Erythroblast (primary cell): ENCODE measurements around the gene GPC6.

Source experiments
- GATA1 ChIP-seq: IDR thresholded peaks from 2 replicates; pipeline ENCODE4 v1.6.1; 2011; ENCODE audit warnings: low read depth, mild to moderate bottlenecking, control low read depth, low read length, moderate library complexity
- POLR2A ChIP-seq: IDR thresholded peaks from 2 replicates; pipeline ENCODE4 v1.6.1; 2011; ENCODE audit warnings: mild to moderate bottlenecking, low read length

DNA sequence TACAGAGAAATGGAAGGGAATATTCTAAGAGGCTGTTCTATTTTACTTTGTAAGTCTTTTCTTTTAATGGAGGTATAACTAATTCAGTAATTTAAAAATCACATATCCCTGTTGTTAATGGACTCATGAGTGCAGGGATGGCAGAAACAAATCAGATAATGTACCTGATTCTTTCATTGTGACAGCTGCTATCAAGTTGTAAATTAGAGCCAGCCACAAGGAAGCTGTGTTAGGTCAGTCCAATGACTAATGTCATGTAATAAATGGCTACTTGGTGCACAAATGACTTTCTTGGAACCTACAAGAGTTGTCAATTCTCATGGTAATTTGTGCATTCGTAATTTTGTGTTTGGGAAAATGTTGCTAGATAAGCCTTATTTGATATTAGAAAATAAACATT is 806.5 kb downstream of the GPC6 start:
- TF ChIP-seq POLR2A (no peak), GATA1 (no peak)
